Upper lobe of left lung (tissue), 6 donors: ENCODE measurements around the gene TLN1. TPM values are rescaled to one million over a fixed set of nuclear protein-coding genes. Genes with fewer than 3 reads are reported as not detected.
A peak's percentile ranks its signal among the peaks of the same experiment; 100 is the strongest.

Source experiments
- ATAC-seq, 2 donors: fragments of 200-7000 bp; cut with Tn5 transposase; one replicate each; pipeline ENCODE4 v1.9.1; 2022; ENCODE audit warnings: mild to moderate bottlenecking in 2 of 2, moderate library complexity in 2 of 2; ENCODE audit not compliant: low FRiP score in 2 of 2
- DNase-seq, 2 donors: peaks; one replicate each; pipeline ENCODE4 v3.0.0-alpha.2; 2019 to 2020
- H3K27ac ChIP-seq, 4 donors: fragments of 200-600 bp; sonication (generic); one replicate each; pipeline ENCODE4 v1.5.1; 2016 to 2019
- H3K27me3 ChIP-seq, 4 donors: fragments of 200-600 bp; sonication (generic); one replicate each; pipeline ENCODE4 v1.5.1; 2017 to 2019
- H3K36me3 ChIP-seq, 4 donors: fragments of 200-600 bp; sonication (generic); one replicate each; pipeline ENCODE4 v1.5.1; 2016 to 2019
- H3K4me1 ChIP-seq, 4 donors: fragments of 200-600 bp; sonication (generic); one replicate each; pipeline ENCODE4 v1.5.1; 2018 to 2019
- H3K4me3 ChIP-seq, 4 donors: fragments of 200-600 bp; sonication (generic); one replicate each; pipeline ENCODE4 v1.5.1; 2017 to 2019; ENCODE audit warnings: mild to moderate bottlenecking in 2 of 4, moderate library complexity in 1 of 4
- H3K9me3 ChIP-seq, 4 donors: fragments of 200-600 bp; sonication (generic); one replicate each; pipeline ENCODE4 v1.5.1; 2018 to 2019
- CTCF ChIP-seq, 6 experiments: fragments of 450-650 bp in 4 of 6; fragments of 200-600 bp in 2 of 6; sonication (generic) in 2 of 6; IDR thresholded peaks; one replicate each; pipeline ENCODE4 v1.5.1; 2016 to 2019; ENCODE audit warnings: antibody characterized with exemption in 6 of 6
- EP300 ChIP-seq, 4 donors: sonication (generic); formaldehyde crosslinking; IDR thresholded peaks; one replicate each; pipeline ENCODE4 v1.5.1; 2017; ENCODE audit warnings: antibody characterized with exemption in 4 of 4, control low read depth in 2 of 4
- POLR2A ChIP-seq, 4 donors: fragments of 450-650 bp; IDR thresholded peaks; one replicate each; pipeline ENCODE4 v1.5.1; 2016 to 2017; ENCODE audit warnings: antibody characterized with exemption in 4 of 4, mild to moderate bottlenecking in 2 of 4
- POLR2AphosphoS5 ChIP-seq, 2 donors: sonication (generic); formaldehyde crosslinking; IDR thresholded peaks; one replicate each; pipeline ENCODE4 v1.5.1; 2017; ENCODE audit warnings: antibody characterized with exemption in 2 of 2
- WGBS, 2 donors: methylation state at CpG; one replicate each; pipeline ENCODE4 v1.1.5; 2017 to 2018; 5-methylcytosine and 5-hydroxymethylcytosine counted together
- total RNA-seq, 6 donors: library from RNA; depleted of rRNA in 4 of 6; stranded (reverse); fragments of >200 nt in 4 of 6; gene quantifications; one replicate each; pipeline versions ENCODE4 v1.1.0 to v1.2.1, GENCODE V29; 2016 to 2021
- donor health status: DM: no; HTN: no; CAD: no; lungs with moderate emphysema.
- donor health status: DM: no; HTN: yes; CAD: no; lungs with severe emphysema.

The TLN1 gene
- total RNA-seq, 6 donors from 2014 or later, result 237 to 557 (median 325) TPM

- Histone ChIP-seq H3K4me1 (peaks cover 19 to 40% (median 27%) of the 10 kb centered on the region in 4 donors), H3K27ac (no peak overlapping the region), H3K4me3 (no peak overlapping the region), H3K36me3 (no peaks in the 10 kb centered on the region), H3K9me3 (no peaks in the 10 kb centered on the region), H3K27me3 (no peaks in the 10 kb centered on the region)
- TF ChIP-seq POLR2A (IDR thresholded peaks at IDR 0.05) (no peak), POLR2AphosphoS5 (IDR thresholded peaks at IDR 0.05) (no peak), CTCF (IDR thresholded peaks at IDR 0.05) (no peak), EP300 (IDR thresholded peaks at IDR 0.05) (no peak)
- ATAC-seq (no peak), DNase-seq (no peak)
- WGBS, 2 donors, result 96 to 100% methylated on average over 4 of the region's 4 CpGs
Observed at GRCh38 chr9:35759795-35760194, 27.8 kb upstream of the TLN1 start.

DNA sequence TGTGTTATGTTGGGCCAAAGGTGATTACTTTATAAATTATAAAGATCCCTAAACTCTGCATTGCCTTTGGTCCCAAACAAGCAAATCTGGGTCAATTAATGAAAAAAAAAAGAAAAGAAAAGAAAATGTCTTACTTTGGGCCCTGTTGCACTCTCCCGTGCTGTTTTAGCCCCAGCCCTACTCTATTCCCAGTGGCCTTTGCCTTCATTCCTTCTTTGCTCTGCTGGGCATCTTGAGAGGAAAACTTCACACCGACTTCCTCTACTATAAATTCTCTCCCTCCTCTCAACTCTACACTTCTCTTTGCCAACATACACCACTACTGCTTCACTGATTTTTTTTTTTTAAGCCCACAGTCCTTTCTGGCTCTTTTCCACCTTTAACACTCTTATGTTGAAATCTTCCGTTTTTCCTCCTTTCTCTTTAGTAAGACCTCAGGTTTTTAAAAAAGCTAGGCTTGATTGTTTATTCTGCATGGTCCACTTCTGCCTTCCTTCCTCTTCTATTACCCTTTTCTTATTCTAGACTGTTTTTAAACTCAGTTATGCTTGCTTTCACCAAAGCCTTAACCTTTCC is 26.6 kb upstream of the TLN1 start:
- H3K36me3 ChIP-seq, result peaks cover 6 to 10% (median 7%) of the 10 kb centered on the region in 4 donors
- H3K4me1 ChIP-seq, result peaks cover 19 to 40% (median 27%) of the 10 kb centered on the region in 4 donors
- DNase-seq (no peak), ATAC-seq (no peak)
- H3K27me3 ChIP-seq, result no peaks in the 10 kb centered on the region
- H3K4me3 ChIP-seq, result no peak overlapping the region
- no peak for TF ChIP-seq POLR2A (IDR thresholded peaks at IDR 0.05)
- TF ChIP-seq EP300 (IDR thresholded peaks at IDR 0.05), result no peak
- peak overlapping the region; percentile 11 to 95 (median 36) for H3K27ac ChIP-seq
- 22 to 30% methylated on average over 3 of the region's 3 CpGs for WGBS, 2 donors
- no peaks in the 10 kb centered on the region for H3K9me3 ChIP-seq

- peak overlapping the region in 3 of 4 donors; percentile 66 to 72 (median 71) for H3K4me3 ChIP-seq
- TF ChIP-seq POLR2AphosphoS5 (IDR thresholded peaks at IDR 0.05) (no peak), EP300 (IDR thresholded peaks at IDR 0.05) (no peak), POLR2A (IDR thresholded peaks at IDR 0.05) (no peak), CTCF (IDR thresholded peaks at IDR 0.05) (no peak)
Observed at GRCh38 chr9:35757892-35758275, 25.9 kb upstream of the TLN1 start.

GRCh38 chr9:35757226-35757891 is 25.4 kb upstream of the TLN1 start:
- ATAC-seq (peak; percentile 74 to 75), DNase-seq (peak in 1 of 2 donors; percentile 63)
- WGBS, 2 donors, result 3 to 5% methylated on average over 12 to 20 of the region's 20 CpGs
- Histone ChIP-seq H3K4me1 (peaks cover 19 to 40% (median 27%) of the 10 kb centered on the region in 4 donors), H3K4me3 (peak overlapping the region; percentile 53 to 72 (median 68)), H3K9me3 (no peaks in the 10 kb centered on the region), H3K27ac (peak overlapping the region; percentile 87 to 95 (median 90)), H3K36me3 (peaks cover 14 to 23% (median 19%) of the 10 kb centered on the region in 4 donors), H3K27me3 (no peaks in the 10 kb centered on the region)
- TF ChIP-seq CTCF (IDR thresholded peaks at IDR 0.05), result no peak
- peak in 1 of 2 donors; percentile 19 for TF ChIP-seq POLR2AphosphoS5 (IDR thresholded peaks at IDR 0.05)
- peak in 1 of 4 donors; percentile 37 for TF ChIP-seq POLR2A (IDR thresholded peaks at IDR 0.05)
- TF ChIP-seq EP300 (IDR thresholded peaks at IDR 0.05), result no peak

More at GRCh38 chr9:35757892-35758275, 25.9 kb upstream of the TLN1 start:
- Histone ChIP-seq H3K36me3 (peaks cover 10 to 17% (median 14%) of the 10 kb centered on the region in 4 donors), H3K27ac (peak overlapping the region in 3 of 4 donors; percentile 89 to 95 (median 92)), H3K27me3 (no peaks in the 10 kb centered on the region), H3K4me1 (peaks cover 19 to 40% (median 27%) of the 10 kb centered on the region in 4 donors), H3K9me3 (no peaks in the 10 kb centered on the region)
- ATAC-seq (no peak), DNase-seq (no peak)
